ENCODE results near the gene SSBP2.
A peak's percentile ranks its signal among the peaks of the same experiment; 100 is the strongest.

Gene SSBP2

GRCh38 chr5:81427566-81427965 is 323.3 kb downstream of the SSBP2 start:
- DNase-seq (ENCODE audit: extremely low read depth, low read depth), result no peak
- TF ChIP-seq CTCF (IDR thresholded peaks at IDR 0.05; ENCODE audit: low read depth, low read length, missing control alignments), result no peak
- H3K4me3 ChIP-seq (replicated peaks; ENCODE audit: low read depth, low read length), result no peak overlapping the region

- H3K4me3 ChIP-seq (replicated peaks; ENCODE audit: low read depth, low read length), result no peak overlapping the region
- TF ChIP-seq CTCF (IDR thresholded peaks at IDR 0.05; ENCODE audit: low read depth, low read length, missing control alignments), result no peak
- no peak for DNase-seq (ENCODE audit: extremely low read depth, low read depth)
These were observed 324.4 kb downstream of the SSBP2 start for GRCh38 chr5:81426359-81427030.

GRCh38 chr5:81425569-81425968 is 325.3 kb downstream of the SSBP2 start:
- peak; percentile 44 for TF ChIP-seq CTCF (IDR thresholded peaks at IDR 0.05; ENCODE audit: low read depth, low read length, missing control alignments)
- H3K4me3 ChIP-seq (replicated peaks; ENCODE audit: low read depth, low read length), result no peak overlapping the region
- DNase-seq (ENCODE audit: extremely low read depth, low read depth), result no peak

- no peak for DNase-seq (ENCODE audit: extremely low read depth, low read depth)
- TF ChIP-seq CTCF (IDR thresholded peaks at IDR 0.05; ENCODE audit: low read depth, low read length, missing control alignments), result no peak
These were observed 326.2 kb downstream of the SSBP2 start for GRCh38 chr5:81424728-81425127.

GRCh38 chr5:81422671-81423070 is 328.2 kb downstream of the SSBP2 start:
- TF ChIP-seq CTCF (IDR thresholded peaks at IDR 0.05; ENCODE audit: low read depth, low read length, missing control alignments), result no peak
- H3K4me3 ChIP-seq (replicated peaks; ENCODE audit: low read depth, low read length), result no peak overlapping the region
- DNase-seq (ENCODE audit: extremely low read depth, low read depth), result peak; percentile 72

More at GRCh38 chr5:81424728-81425127, 326.2 kb downstream of the SSBP2 start:
- H3K4me3 ChIP-seq (replicated peaks; ENCODE audit: low read depth, low read length), result no peak overlapping the region

- no peak overlapping the region for H3K4me3 ChIP-seq (replicated peaks; ENCODE audit: low read depth, low read length)
- no peak for TF ChIP-seq CTCF (IDR thresholded peaks at IDR 0.05; ENCODE audit: low read depth, low read length, missing control alignments)
- DNase-seq (ENCODE audit: extremely low read depth, low read depth), result peak; percentile 82
These were observed 330.7 kb downstream of the SSBP2 start for GRCh38 chr5:81420039-81420667.

Data from HFF-Myc (cell line).